ENCODE data around the gene CASP3. TPM values are rescaled to one million over a fixed set of nuclear protein-coding genes. Genes with fewer than 3 reads are reported as not detected.

Gene CASP3
- total and polyA plus RNA-seq, 9 of the 15 experiments (the other 6 are each of a cell fraction or from before 2014, with no cell fraction given): 17.6 to 40.1 (median 31.8) TPM

DNA sequence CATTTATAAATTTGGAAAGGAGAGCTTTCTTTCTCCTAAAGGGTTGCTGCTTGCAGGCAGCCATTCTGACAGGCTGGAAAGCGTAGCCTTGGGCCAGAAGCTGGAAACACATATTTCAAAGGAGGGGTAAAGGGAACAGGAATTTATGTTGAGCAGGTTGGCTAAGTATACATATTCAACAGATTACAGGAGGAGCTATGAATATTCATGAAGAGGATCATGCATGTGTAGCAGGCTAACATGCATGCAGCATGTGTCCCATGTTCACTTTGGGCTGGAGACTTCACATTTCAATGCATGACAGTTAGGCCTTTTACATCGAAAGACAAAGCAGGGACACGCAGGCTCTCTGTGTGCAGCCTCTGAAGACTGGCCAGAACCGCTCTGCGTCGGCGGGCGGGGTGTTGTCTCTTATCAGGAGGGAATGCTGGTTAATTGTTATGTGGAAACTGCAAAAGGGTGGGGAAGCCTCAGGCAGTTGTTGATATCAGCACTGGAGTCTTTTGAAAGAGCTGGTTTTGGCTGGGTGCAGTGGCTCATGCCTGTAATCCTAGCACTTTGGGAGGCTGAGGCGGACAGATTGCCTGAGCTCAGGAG lies 31.5 kb downstream of the CASP3 start (continued):
- TF ChIP-seq REST (IDR thresholded peaks at IDR 0.05; ENCODE audit: borderline replicate concordance) (peak; percentile 93), REST (CRISPR knock-in tag; IDR thresholded peaks at IDR 0.05; ENCODE audit: low read depth) (no peak), NFIX (CRISPR knock-in tag; IDR thresholded peaks at IDR 0.05; ENCODE audit: low read depth) (no peak), GTF2E2 (tag; IDR thresholded peaks at IDR 0.05) (no peak), ZNF785 (CRISPR knock-in tag; IDR thresholded peaks at IDR 0.05) (no peak), FOXM1 (IDR thresholded peaks at IDR 0.05; ENCODE audit: low read depth) (no peak), FOXM1 (CRISPR knock-in tag; IDR thresholded peaks at IDR 0.05; ENCODE audit: low read depth) (no peak), HDAC8 (tag; IDR thresholded peaks at IDR 0.05) (no peak), DDX20 (tag; IDR thresholded peaks at IDR 0.05; ENCODE audit: low read depth) (no peak), ERF (CRISPR knock-in tag; IDR thresholded peaks at IDR 0.05) (no peak), FOXK2 (conservative IDR thresholded peaks at IDR 0.05 in 1 of 2, IDR thresholded peaks at IDR 0.05 in 1 of 2; ENCODE audit: low read depth in 2 of 2) (no peak), ZFPM2 (CRISPR knock-in tag; IDR thresholded peaks at IDR 0.05) (no peak)
